GM12874 (cell line): ENCODE results near the gene CCL15.

ENCODE experiments used
- TF ChIP-seq, protein P1 (sequence below): IDR thresholded peaks from 2 replicates; pipeline ENCODE4 v1.5.1; 2011; ENCODE audit warnings: low read depth, mild to moderate bottlenecking, control low read depth, low read length, moderate library complexity; ENCODE audit not compliant: insufficient read depth

Gene CCL15

DNA sequence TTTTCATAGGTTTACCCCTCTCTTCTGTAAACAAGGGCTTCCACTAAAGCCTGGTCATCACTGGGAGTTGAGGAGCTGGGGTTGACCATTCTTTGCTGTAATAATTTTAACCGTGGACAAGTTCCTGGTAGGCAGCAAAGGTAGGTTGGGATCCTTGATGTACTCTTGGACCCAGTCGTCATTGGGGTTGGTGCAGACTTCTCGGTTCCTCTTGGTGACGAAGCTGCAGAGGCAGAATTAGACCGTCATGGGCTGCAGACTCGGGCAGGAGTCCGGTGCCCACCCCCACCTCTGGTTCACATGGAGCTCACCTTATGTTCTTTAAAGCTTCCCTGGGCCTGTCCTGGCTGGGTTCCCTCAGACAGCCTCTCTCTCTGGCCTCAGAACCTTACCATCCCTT, 23.8 kb downstream of the CCL15 start:
- TF ChIP-seq, protein P1, sequence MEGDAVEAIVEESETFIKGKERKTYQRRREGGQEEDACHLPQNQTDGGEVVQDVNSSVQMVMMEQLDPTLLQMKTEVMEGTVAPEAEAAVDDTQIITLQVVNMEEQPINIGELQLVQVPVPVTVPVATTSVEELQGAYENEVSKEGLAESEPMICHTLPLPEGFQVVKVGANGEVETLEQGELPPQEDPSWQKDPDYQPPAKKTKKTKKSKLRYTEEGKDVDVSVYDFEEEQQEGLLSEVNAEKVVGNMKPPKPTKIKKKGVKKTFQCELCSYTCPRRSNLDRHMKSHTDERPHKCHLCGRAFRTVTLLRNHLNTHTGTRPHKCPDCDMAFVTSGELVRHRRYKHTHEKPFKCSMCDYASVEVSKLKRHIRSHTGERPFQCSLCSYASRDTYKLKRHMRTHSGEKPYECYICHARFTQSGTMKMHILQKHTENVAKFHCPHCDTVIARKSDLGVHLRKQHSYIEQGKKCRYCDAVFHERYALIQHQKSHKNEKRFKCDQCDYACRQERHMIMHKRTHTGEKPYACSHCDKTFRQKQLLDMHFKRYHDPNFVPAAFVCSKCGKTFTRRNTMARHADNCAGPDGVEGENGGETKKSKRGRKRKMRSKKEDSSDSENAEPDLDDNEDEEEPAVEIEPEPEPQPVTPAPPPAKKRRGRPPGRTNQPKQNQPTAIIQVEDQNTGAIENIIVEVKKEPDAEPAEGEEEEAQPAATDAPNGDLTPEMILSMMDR, result no peak

DNA sequence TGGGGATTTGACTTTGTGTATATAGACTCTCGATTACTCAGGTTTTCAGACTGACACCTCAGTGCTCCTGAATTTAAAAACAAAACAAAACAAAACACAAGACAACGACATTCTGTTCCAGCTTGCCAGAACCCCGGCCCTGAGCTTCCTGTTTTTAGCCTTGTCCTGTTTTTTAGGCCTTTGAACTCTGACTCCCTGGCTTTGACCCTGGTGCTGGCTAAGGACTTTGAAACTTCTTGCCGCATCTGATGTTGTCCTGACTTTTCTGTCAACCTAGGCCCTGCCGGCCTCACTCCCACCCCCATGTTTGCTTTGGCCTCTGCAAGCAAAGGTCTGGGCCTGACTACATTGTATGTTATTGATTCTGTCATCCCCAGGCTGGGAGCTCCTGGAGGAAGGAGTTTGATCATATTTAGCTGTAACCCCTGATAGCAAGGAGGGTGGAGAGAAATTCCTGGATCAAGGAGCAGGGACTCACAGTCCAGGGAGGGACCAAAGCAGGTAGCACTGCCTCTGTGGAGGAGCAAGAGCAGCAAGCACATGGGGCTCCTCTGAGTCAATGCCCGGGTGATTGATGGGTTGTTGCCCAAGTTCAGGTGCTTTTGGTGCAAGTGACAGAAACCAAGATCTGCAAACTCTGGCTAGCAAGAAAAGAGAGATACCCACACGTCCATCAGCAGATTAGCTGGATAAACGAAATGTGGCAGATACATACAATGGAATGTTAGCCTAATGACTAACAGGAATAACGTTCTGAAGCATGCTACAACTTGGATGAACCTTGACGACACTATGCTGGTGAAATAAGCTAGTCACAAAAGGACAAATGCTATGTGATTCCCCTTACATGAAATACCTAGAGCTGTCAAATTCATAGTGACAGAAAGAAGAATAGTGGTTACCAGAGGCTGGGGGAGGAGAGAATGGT, 27.8 kb downstream of the CCL15 start:
- TF ChIP-seq, protein P1, result no peak

DNA sequence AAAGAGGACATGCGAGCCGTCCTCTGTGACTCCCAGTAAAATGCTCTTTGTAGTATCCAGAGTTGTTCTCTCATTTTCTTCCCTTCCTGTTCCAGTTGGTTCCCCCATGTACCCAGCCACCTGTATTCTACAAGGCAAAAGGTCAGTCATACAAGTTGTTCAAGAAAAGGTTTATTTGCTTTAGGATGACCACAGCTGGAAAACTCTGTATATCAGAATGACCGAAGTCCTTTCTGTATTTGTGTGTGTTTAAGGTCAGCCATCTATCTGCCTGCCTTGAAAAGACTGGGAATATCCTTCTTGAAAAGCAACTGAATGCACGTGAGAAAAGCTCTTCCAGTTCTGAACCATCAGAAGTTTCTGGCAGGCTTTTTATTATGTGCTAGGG, 28.4 kb downstream of the CCL15 start:
- TF ChIP-seq, protein P1, result no peak

DNA sequence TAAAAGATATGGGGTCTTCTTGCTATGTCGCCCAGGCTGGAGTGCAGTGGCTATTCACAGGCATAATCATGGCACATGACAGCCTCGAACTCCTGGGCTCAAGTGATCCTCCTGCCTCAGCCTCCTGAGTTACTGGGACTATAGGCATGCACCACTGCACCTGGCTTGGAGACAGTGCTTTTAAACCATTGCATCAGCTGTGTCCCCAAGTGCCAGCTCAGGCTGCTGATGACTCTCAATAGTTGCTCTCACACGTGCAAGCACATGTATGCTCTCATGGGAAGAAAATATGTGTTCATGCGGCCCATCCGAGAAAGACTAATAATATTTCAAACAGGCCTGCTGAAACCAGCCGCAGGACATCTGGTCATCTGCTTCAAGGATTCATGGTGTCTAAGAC, 28.8 kb downstream of the CCL15 start:
- TF ChIP-seq, protein P1, result no peak

DNA sequence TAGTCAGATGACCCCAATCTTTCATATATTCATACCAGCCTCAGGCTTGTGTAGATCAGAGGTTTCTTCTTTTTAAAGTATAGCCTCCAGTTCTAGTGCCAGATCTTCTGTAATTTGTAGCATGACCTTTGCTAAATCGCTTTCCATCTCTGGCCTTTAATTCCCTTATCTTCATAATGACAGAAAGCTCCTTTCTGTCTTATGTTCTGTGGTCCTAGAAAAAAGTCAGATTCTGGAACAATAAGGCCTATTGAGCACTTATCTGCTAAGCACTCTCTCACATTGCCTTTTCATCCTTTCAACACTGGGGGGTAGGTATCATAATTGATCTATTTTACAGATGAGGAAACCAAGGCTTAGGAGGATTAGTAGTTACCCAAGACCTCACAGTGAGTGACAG, 29.3 kb downstream of the CCL15 start:
- TF ChIP-seq, protein P1, result no peak

DNA sequence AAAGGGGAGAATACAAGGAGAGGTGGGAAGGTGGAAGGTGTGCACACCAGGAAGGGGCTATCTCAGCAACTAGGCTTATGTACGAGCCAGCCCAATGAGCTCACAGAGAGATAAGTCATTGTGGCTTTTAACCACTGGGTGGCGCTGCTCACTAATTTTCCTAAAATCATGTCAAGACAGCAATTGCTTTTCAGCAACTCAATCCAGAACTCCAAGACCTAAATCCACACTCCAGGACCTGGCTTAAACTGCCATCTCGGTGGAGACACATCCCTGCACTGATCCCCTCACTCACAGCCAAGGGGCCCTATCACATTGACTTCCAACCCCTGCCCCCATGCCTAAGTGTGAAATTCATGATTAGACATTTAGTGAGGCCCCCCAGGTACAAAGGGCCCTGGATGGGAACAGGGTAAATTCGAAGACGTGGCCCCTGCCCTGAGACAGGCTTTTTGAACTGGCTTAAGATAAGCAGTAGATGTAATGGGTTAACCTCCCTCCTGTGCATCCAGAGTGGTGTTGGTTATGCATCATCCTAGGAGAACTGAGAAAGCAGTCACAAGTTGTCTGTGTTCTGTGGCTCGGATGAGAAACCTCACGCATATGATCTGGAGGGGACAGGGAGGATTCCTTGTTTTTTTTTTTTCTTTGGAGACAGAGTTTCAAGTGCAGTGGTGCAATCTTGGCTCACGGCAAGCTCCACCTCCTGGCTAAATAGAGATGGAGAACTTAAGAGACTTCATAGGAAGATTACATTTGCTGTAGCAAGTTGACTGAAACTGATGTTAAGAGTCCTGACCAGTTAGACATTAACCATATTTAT, 31.6 kb downstream of the CCL15 start:
- TF ChIP-seq, protein P1, result peak; percentile 69

DNA sequence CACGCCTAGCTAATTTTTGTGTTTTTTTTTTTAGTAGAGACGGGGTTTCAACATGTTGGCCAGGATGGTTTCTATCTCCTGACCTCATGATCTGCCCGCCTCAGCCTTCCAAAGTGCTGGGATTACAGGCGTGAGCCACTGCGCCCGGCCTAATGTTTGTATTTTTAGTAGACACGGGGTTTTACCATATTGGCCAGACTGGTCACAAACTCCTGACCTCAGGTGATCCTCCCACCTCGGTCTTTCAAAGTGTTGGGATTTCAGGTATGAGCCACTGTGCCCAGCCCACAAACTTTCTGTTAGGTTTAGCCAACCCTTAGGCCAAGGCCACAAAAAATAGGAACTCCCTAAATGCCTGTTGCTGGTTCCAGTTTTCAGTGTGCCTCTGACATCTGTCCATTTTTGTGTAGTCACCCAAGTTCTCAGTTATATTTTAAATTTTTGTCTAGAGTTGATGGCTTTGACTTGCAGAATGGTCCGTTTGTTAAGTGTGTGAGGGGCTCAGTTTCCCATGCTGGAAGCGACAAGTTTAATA, 32.8 kb downstream of the CCL15 start:
- TF ChIP-seq, protein P1, result no peak
